ENCODE data around the gene SYT1.
"Not testable (repeated sequence)": the region's sequence is repeated elsewhere in the genome, so short reads cannot be mapped to it uniquely, and the experiment has no call there.

SYT1 gene

DNA sequence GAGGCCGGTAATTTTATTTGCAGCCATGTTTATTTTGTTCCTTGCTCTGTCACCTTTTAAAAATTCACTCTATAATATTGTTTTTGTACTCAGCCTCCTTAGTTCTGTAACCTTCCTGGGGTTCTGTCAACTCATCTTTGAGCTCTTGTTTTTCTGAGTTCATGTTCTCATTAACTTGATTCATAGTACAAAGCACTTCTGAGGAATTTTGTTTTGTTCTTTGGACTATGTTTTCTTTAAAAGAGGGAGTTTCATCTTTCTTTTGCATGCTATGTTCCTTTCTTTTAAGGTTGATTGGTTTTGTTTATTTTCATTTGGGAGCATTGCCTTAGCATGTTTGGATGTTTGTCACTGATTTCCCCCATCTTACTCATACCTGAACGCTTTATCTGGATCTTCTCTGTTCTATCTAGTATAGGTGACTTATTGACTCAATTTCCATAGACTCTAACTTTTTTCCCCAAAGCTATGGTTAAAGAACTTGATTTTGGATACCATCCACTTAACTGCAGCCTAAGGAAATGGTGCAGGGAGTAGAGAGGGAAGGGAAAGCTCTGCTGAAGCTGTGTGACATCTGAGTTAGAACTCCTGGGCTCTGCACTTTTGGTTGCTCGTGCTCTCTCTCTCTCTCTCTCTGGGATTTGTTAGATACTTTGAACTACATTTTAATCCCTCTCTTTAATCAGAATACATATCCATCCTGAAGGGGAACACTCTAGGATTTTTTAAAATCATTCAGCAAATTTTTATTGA, 557.7 kb downstream of the SYT1 start:
- H3K27ac ChIP-seq: no peak overlapping the region
- no peaks in the 10 kb centered on the region for H3K4me1 ChIP-seq (ENCODE audit: control insufficient read depth in 1 of 2, insufficient read depth in 1 of 2, low read depth in 1 of 2, low read length in 1 of 2)
- no peak for TF ChIP-seq CTCF (IDR thresholded peaks at IDR 0.05)

GRCh38 chr12:79423560-79423959, 559.0 kb downstream of the SYT1 start:
- Histone ChIP-seq H3K4me1 (ENCODE audit: control insufficient read depth in 1 of 2, insufficient read depth in 1 of 2, low read depth in 1 of 2, low read length in 1 of 2) (no peaks in the 10 kb centered on the region), H3K36me3 (no peaks in the 10 kb centered on the region), H3K9me3 (no peaks in the 10 kb centered on the region), H3K4me3 (ENCODE audit: low read depth in 1 of 2, low read length in 1 of 2) (no peak overlapping the region), H3K27me3 (no peaks in the 10 kb centered on the region), H3K27ac (no peak overlapping the region)
- TF ChIP-seq CTCF (IDR thresholded peaks at IDR 0.05): no peak

More for the DNA sequence above, 557.7 kb downstream of the SYT1 start:
- no peak overlapping the region for H3K4me3 ChIP-seq (ENCODE audit: low read depth in 1 of 2, low read length in 1 of 2)
- no peaks in the 10 kb centered on the region for H3K9me3 ChIP-seq
- H3K36me3 ChIP-seq: no peaks in the 10 kb centered on the region
- H3K27me3 ChIP-seq: no peaks in the 10 kb centered on the region

GRCh38 chr12:79424109-79424721, 559.6 kb downstream of the SYT1 start:
- H3K4me1 ChIP-seq (ENCODE audit: control insufficient read depth in 1 of 2, insufficient read depth in 1 of 2, low read depth in 1 of 2, low read length in 1 of 2): no peaks in the 10 kb centered on the region
- no peak overlapping the region for H3K27ac ChIP-seq
- H3K9me3 ChIP-seq: no peaks in the 10 kb centered on the region
- H3K36me3 ChIP-seq: no peaks in the 10 kb centered on the region
- H3K4me3 ChIP-seq (ENCODE audit: low read depth in 1 of 2, low read length in 1 of 2): no peak overlapping the region
- H3K27me3 ChIP-seq: no peaks in the 10 kb centered on the region
- TF ChIP-seq CTCF (IDR thresholded peaks at IDR 0.05): no peak

- Histone ChIP-seq H3K36me3 (no peaks in the 10 kb centered on the region), H3K9me3 (no peaks in the 10 kb centered on the region), H3K4me3 (ENCODE audit: low read depth in 1 of 2, low read length in 1 of 2) (no peak overlapping the region), H3K4me1 (ENCODE audit: control insufficient read depth in 1 of 2, insufficient read depth in 1 of 2, low read depth in 1 of 2, low read length in 1 of 2) (no peaks in the 10 kb centered on the region), H3K27ac (no peak overlapping the region), H3K27me3 (no peaks in the 10 kb centered on the region)
- TF ChIP-seq CTCF (IDR thresholded peaks at IDR 0.05): no peak
Measured at GRCh38 chr12:79426121-79426520, 561.5 kb downstream of the SYT1 start.

DNA sequence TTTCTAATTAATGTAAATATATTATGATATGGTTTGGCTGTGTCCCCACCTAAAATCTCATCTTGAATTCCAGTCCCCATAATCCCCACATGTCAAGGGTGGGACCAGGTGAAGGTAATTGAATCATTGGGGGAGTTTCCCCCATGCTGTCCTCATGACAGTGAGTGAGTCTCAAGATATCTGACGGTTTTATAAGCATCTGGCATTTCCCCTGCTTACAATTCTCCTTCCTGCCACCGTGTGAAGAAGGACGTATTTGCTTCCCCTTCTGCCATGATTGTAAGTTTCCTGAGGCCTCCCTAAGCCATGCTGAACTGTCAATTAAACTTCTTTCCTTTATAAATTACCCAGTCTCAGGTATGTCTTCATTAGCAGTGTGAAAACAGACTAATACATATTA, 562.2 kb downstream of the SYT1 start:
- H3K9me3 ChIP-seq; H3K27me3 ChIP-seq; H3K4me3 ChIP-seq (ENCODE audit: low read depth in 1 of 2, low read length in 1 of 2); H3K27ac ChIP-seq; H3K36me3 ChIP-seq; H3K4me1 ChIP-seq (ENCODE audit: control insufficient read depth in 1 of 2, insufficient read depth in 1 of 2, low read depth in 1 of 2, low read length in 1 of 2): not testable (repeated sequence)

DNA sequence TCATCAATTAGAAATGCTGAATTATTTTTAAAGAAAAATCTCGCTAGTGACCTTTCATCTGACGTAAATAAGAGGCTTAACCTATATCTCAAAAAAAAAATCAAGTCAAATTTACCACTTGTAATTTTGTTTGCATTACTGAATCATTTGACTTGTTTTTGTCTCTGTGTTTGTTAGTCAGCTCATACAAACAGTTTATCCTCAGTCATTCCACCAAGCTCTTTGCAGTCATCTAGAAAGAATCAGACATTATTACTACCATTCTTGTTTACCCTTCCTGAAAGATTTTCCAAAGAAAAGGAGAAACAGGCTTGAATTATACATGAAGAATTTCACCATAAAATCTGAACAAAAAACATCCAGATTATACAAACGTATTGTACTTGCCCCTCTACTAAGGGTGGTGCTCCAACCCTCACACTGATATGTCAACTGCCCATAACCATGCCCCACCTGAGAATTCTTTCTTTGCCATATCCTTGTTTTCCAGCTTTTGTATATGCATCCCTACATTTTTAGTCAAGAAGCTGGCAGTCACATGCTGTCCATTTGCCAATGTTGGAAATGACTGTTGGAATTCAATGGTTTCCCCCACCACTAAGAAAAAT, 569.0 kb downstream of the SYT1 start:
- no peaks in the 10 kb centered on the region for H3K36me3 ChIP-seq
- no peak overlapping the region for H3K4me3 ChIP-seq (ENCODE audit: low read depth in 1 of 2, low read length in 1 of 2)
- H3K27ac ChIP-seq: no peak overlapping the region
- no peaks in the 10 kb centered on the region for H3K27me3 ChIP-seq
- TF ChIP-seq CTCF (IDR thresholded peaks at IDR 0.05): no peak
- H3K4me1 ChIP-seq (ENCODE audit: control insufficient read depth in 1 of 2, insufficient read depth in 1 of 2, low read depth in 1 of 2, low read length in 1 of 2): no peaks in the 10 kb centered on the region
- H3K9me3 ChIP-seq: no peaks in the 10 kb centered on the region
